Measurements from ENCODE around the gene FHOD3.

FHOD3 gene

GRCh38 chr18:36628435-36629137 is 331.1 kb downstream of the FHOD3 start:
- no peak overlapping the region for H3K4me3 Mint-ChIP-seq
- H3K9me3 Mint-ChIP-seq: no peaks in the 10 kb centered on the region
- peaks cover 7% of the 10 kb centered on the region for H3K27me3 Mint-ChIP-seq
- no peak for DNase-seq
- H3K36me3 Mint-ChIP-seq (ENCODE audit: low read depth): no peaks in the 10 kb centered on the region
- H3K27ac Mint-ChIP-seq: no peak overlapping the region
- H3K4me1 Mint-ChIP-seq (ENCODE audit: low read depth): no peaks in the 10 kb centered on the region

GRCh38 chr18:36629138-36629530 is 331.6 kb downstream of the FHOD3 start:
- no peak overlapping the region for H3K4me3 Mint-ChIP-seq
- H3K9me3 Mint-ChIP-seq: no peaks in the 10 kb centered on the region
- no peak overlapping the region for H3K27ac Mint-ChIP-seq
- H3K27me3 Mint-ChIP-seq: peaks cover 7% of the 10 kb centered on the region
- no peak for DNase-seq
- H3K36me3 Mint-ChIP-seq (ENCODE audit: low read depth): no peaks in the 10 kb centered on the region
- no peaks in the 10 kb centered on the region for H3K4me1 Mint-ChIP-seq (ENCODE audit: low read depth)

- Mint-ChIP-seq H3K4me3 (no peak overlapping the region), H3K4me1 (ENCODE audit: low read depth) (no peaks in the 10 kb centered on the region)
Observed at GRCh38 chr18:36629836-36630235, 332.3 kb downstream of the FHOD3 start.

GRCh38 chr18:36630917-36631316 is 333.4 kb downstream of the FHOD3 start:
- Mint-ChIP-seq H3K9me3 (no peaks in the 10 kb centered on the region), H3K36me3 (ENCODE audit: low read depth) (no peaks in the 10 kb centered on the region), H3K4me1 (ENCODE audit: low read depth) (no peaks in the 10 kb centered on the region), H3K27ac (no peak overlapping the region), H3K4me3 (no peak overlapping the region), H3K27me3 (peaks cover 6% of the 10 kb centered on the region)
- no peak for DNase-seq

More at GRCh38 chr18:36629836-36630235, 332.3 kb downstream of the FHOD3 start:
- Mint-ChIP-seq H3K36me3 (ENCODE audit: low read depth) (no peaks in the 10 kb centered on the region), H3K9me3 (no peaks in the 10 kb centered on the region), H3K27me3 (peaks cover 5% of the 10 kb centered on the region), H3K27ac (no peak overlapping the region)
- no peak for DNase-seq

GRCh38 chr18:36633961-36634412 is 336.5 kb downstream of the FHOD3 start:
- no peaks in the 10 kb centered on the region for H3K9me3 Mint-ChIP-seq
- no peaks in the 10 kb centered on the region for H3K36me3 Mint-ChIP-seq (ENCODE audit: low read depth)
- H3K4me3 Mint-ChIP-seq: no peak overlapping the region
- peaks cover 6% of the 10 kb centered on the region for H3K27me3 Mint-ChIP-seq
- H3K4me1 Mint-ChIP-seq (ENCODE audit: low read depth): no peaks in the 10 kb centered on the region
- no peak overlapping the region for H3K27ac Mint-ChIP-seq
- no peak for DNase-seq

GRCh38 chr18:36634573-36635216 is 337.2 kb downstream of the FHOD3 start:
- Mint-ChIP-seq H3K36me3 (ENCODE audit: low read depth) (no peaks in the 10 kb centered on the region), H3K27me3 (peaks cover 3% of the 10 kb centered on the region), H3K9me3 (no peaks in the 10 kb centered on the region), H3K27ac (no peak overlapping the region), H3K4me1 (ENCODE audit: low read depth) (no peaks in the 10 kb centered on the region), H3K4me3 (no peak overlapping the region)
- DNase-seq: no peak

GRCh38 chr18:36635414-36636096 is 338.0 kb downstream of the FHOD3 start:
- Mint-ChIP-seq H3K4me1 (ENCODE audit: low read depth) (no peaks in the 10 kb centered on the region), H3K27me3 (peaks cover 2% of the 10 kb centered on the region), H3K9me3 (no peaks in the 10 kb centered on the region), H3K36me3 (ENCODE audit: low read depth) (no peaks in the 10 kb centered on the region), H3K27ac (no peak overlapping the region), H3K4me3 (no peak overlapping the region)
- no peak for DNase-seq

GRCh38 chr18:36636237-36636817 is 338.8 kb downstream of the FHOD3 start:
- no peak overlapping the region for H3K27ac Mint-ChIP-seq
- no peaks in the 10 kb centered on the region for H3K36me3 Mint-ChIP-seq (ENCODE audit: low read depth)
- H3K4me3 Mint-ChIP-seq: no peak overlapping the region
- no peaks in the 10 kb centered on the region for H3K9me3 Mint-ChIP-seq
- peaks cover 2% of the 10 kb centered on the region for H3K27me3 Mint-ChIP-seq
- no peaks in the 10 kb centered on the region for H3K4me1 Mint-ChIP-seq (ENCODE audit: low read depth)
- no peak for DNase-seq

- peaks cover 2% of the 10 kb centered on the region for H3K27me3 Mint-ChIP-seq
- no peaks in the 10 kb centered on the region for H3K36me3 Mint-ChIP-seq (ENCODE audit: low read depth)
- no peaks in the 10 kb centered on the region for H3K4me1 Mint-ChIP-seq (ENCODE audit: low read depth)
- H3K27ac Mint-ChIP-seq: no peak overlapping the region
- H3K4me3 Mint-ChIP-seq: no peak overlapping the region
- DNase-seq: no peak
- no peaks in the 10 kb centered on the region for H3K9me3 Mint-ChIP-seq
Observed at GRCh38 chr18:36638224-36638623, 340.7 kb downstream of the FHOD3 start.

- DNase-seq: no peak
- H3K9me3 Mint-ChIP-seq: no peaks in the 10 kb centered on the region
- H3K4me1 Mint-ChIP-seq (ENCODE audit: low read depth): no peaks in the 10 kb centered on the region
- H3K27ac Mint-ChIP-seq: no peak overlapping the region
- H3K27me3 Mint-ChIP-seq: peaks cover 3% of the 10 kb centered on the region
- H3K4me3 Mint-ChIP-seq: no peak overlapping the region
- no peaks in the 10 kb centered on the region for H3K36me3 Mint-ChIP-seq (ENCODE audit: low read depth)
Observed at GRCh38 chr18:36640021-36640952, 342.8 kb downstream of the FHOD3 start.

GRCh38 chr18:36643061-36643460 is 345.5 kb downstream of the FHOD3 start:
- no peaks in the 10 kb centered on the region for H3K9me3 Mint-ChIP-seq
- H3K27ac Mint-ChIP-seq: no peak overlapping the region

GRCh38 chr18:36648803-36649202 is 351.3 kb downstream of the FHOD3 start:
- DNase-seq: no peak
- peaks cover 8% of the 10 kb centered on the region for H3K27me3 Mint-ChIP-seq
- H3K4me1 Mint-ChIP-seq (ENCODE audit: low read depth): no peaks in the 10 kb centered on the region
- no peaks in the 10 kb centered on the region for H3K9me3 Mint-ChIP-seq
- no peak overlapping the region for H3K27ac Mint-ChIP-seq
- no peaks in the 10 kb centered on the region for H3K36me3 Mint-ChIP-seq (ENCODE audit: low read depth)
- H3K4me3 Mint-ChIP-seq: no peak overlapping the region

More at GRCh38 chr18:36643061-36643460, 345.5 kb downstream of the FHOD3 start:
- no peak overlapping the region for H3K4me3 Mint-ChIP-seq
- H3K27me3 Mint-ChIP-seq: peaks cover 3% of the 10 kb centered on the region
- no peak for DNase-seq
- no peaks in the 10 kb centered on the region for H3K36me3 Mint-ChIP-seq (ENCODE audit: low read depth)
- H3K4me1 Mint-ChIP-seq (ENCODE audit: low read depth): no peaks in the 10 kb centered on the region

GRCh38 chr18:36649205-36649604 is 351.7 kb downstream of the FHOD3 start:
- DNase-seq: no peak
- H3K9me3 Mint-ChIP-seq: no peaks in the 10 kb centered on the region
- H3K27ac Mint-ChIP-seq: no peak overlapping the region
- no peaks in the 10 kb centered on the region for H3K36me3 Mint-ChIP-seq (ENCODE audit: low read depth)
- H3K4me3 Mint-ChIP-seq: no peak overlapping the region
- H3K4me1 Mint-ChIP-seq (ENCODE audit: low read depth): no peaks in the 10 kb centered on the region
- H3K27me3 Mint-ChIP-seq: peaks cover 8% of the 10 kb centered on the region

- peaks cover 12% of the 10 kb centered on the region for H3K27me3 Mint-ChIP-seq
- H3K4me1 Mint-ChIP-seq (ENCODE audit: low read depth): no peaks in the 10 kb centered on the region
- no peaks in the 10 kb centered on the region for H3K36me3 Mint-ChIP-seq (ENCODE audit: low read depth)
- DNase-seq: no peak
- H3K27ac Mint-ChIP-seq: no peak overlapping the region
- no peaks in the 10 kb centered on the region for H3K9me3 Mint-ChIP-seq
- H3K4me3 Mint-ChIP-seq: no peak overlapping the region
Observed at GRCh38 chr18:36650266-36650665, 352.8 kb downstream of the FHOD3 start.

Measured in activated T-cell treated with anti-CD3 and anti-CD28 coated beads, Interleukin-2, amount 50 U/mL, for 24 hours (primary cell).